ENCODE results near the gene CPXM2.

CPXM2 gene

GRCh38 chr10:123759041-123759440 is 132.6 kb downstream of the CPXM2 start:
- ChIA-PET CTCF (no interaction called here), POLR2A (no interaction called here)
- TF ChIP-seq SUZ12 (IDR thresholded peaks at IDR 0.05) (no peak), ZNF384 (IDR thresholded peaks at IDR 0.05) (no peak), NFRKB (IDR thresholded peaks at IDR 0.05) (no peak), HDGF (IDR thresholded peaks at IDR 0.05; ENCODE audit: borderline replicate concordance) (no peak), CTBP1 (IDR thresholded peaks at IDR 0.05; ENCODE audit: borderline replicate concordance) (no peak), L3MBTL2 (conservative IDR thresholded peaks at IDR 0.05) (no peak)
- DNase-seq (ENCODE audit: extremely low spot score): no peak

- POLR2A ChIA-PET: no interaction called here
- DNase-seq (ENCODE audit: extremely low spot score): no peak
- TF ChIP-seq SP1 (IDR thresholded peaks at IDR 0.05): no peak
- TF ChIP-seq, protein P1, sequence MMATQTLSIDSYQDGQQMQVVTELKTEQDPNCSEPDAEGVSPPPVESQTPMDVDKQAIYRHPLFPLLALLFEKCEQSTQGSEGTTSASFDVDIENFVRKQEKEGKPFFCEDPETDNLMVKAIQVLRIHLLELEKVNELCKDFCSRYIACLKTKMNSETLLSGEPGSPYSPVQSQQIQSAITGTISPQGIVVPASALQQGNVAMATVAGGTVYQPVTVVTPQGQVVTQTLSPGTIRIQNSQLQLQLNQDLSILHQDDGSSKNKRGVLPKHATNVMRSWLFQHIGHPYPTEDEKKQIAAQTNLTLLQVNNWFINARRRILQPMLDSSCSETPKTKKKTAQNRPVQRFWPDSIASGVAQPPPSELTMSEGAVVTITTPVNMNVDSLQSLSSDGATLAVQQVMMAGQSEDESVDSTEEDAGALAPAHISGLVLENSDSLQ (IDR thresholded peaks at IDR 0.05): no peak
- no peak for TF ChIP-seq FOXA1 (IDR thresholded peaks at IDR 0.05)
- TF ChIP-seq TARDBP (IDR thresholded peaks at IDR 0.05): no peak
- TF ChIP-seq ZNF384 (IDR thresholded peaks at IDR 0.05): no peak
- TF ChIP-seq FOXM1 (IDR thresholded peaks at IDR 0.05; ENCODE audit: borderline replicate concordance): no peak
- TF ChIP-seq ELF4 (IDR thresholded peaks at IDR 0.05): no peak
- no peak for TF ChIP-seq CTBP1 (IDR thresholded peaks at IDR 0.05; ENCODE audit: borderline replicate concordance)
- TF ChIP-seq L3MBTL2 (conservative IDR thresholded peaks at IDR 0.05): no peak
- no peak for TF ChIP-seq FOXK2 (IDR thresholded peaks at IDR 0.05)
- no peak for TF ChIP-seq SUZ12 (IDR thresholded peaks at IDR 0.05)
- TF ChIP-seq HDGF (IDR thresholded peaks at IDR 0.05; ENCODE audit: borderline replicate concordance): no peak
- CTCF ChIA-PET: no interaction called here
Observed at GRCh38 chr10:123757853-123758252, 133.8 kb downstream of the CPXM2 start.

DNA sequence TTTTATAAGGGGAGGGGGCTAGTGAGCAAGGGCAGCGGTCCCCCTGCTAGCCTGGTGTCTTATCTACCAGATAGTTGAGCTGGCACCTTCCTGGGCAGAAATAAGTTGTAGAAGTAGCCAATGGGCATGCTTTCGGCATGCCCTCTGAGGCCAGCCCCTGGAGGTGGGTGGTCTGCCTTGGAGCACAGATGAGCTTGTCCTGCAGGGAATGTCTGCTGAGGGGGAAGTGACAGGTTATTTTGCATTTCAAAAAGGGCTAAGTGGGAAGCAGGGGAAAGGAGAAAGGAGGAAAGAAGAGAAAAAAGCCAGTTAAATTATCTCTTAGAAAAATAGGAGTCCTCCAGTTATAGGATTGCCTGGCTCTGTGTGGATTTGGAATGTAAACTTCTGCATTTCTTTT is 136.5 kb downstream of the CPXM2 start:
- ChIA-PET POLR2A (no interaction called here), CTCF (no interaction called here)
- TF ChIP-seq SUZ12 (IDR thresholded peaks at IDR 0.05): no peak
- TF ChIP-seq L3MBTL2 (conservative IDR thresholded peaks at IDR 0.05): no peak
- TF ChIP-seq NFRKB (IDR thresholded peaks at IDR 0.05): no peak
- TF ChIP-seq, protein P1 (IDR thresholded peaks at IDR 0.05): no peak
- no peak for TF ChIP-seq ELF4 (IDR thresholded peaks at IDR 0.05)
- TF ChIP-seq ARNT (IDR thresholded peaks at IDR 0.05): no peak
- TF ChIP-seq TARDBP (IDR thresholded peaks at IDR 0.05): no peak
- no peak for TF ChIP-seq SP1 (IDR thresholded peaks at IDR 0.05)
- no peak for TF ChIP-seq BHLHE40 (IDR thresholded peaks at IDR 0.05; ENCODE audit: borderline replicate concordance)
- no peak for TF ChIP-seq FOXA1 (IDR thresholded peaks at IDR 0.05)
- no peak for DNase-seq (ENCODE audit: extremely low spot score)

DNA sequence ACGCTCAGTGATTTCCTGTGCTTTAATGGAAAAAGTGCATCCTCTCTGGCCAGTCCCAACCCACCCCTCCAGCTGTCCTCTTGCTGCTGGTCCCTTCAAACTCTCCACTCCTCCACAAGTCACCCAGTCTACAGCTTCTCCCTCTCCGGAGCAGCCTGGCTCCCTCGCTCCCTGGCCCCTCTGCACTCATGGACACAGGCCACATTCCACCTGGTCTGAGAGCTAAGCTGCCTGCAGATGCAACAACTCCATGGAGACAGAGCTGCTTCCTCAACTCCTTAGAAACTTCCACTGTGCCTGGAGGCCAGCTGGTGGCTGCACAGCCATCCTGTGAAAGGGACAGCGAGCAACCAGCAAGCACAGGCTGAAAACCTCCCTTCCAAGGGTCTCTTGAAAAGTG is 137.5 kb downstream of the CPXM2 start:
- POLR2A ChIA-PET: no interaction called here
- TF ChIP-seq L3MBTL2 (conservative IDR thresholded peaks at IDR 0.05): no peak
- TF ChIP-seq NFRKB (IDR thresholded peaks at IDR 0.05): no peak
- TF ChIP-seq FOXK2 (IDR thresholded peaks at IDR 0.05): no peak
- no peak for TF ChIP-seq BHLHE40 (IDR thresholded peaks at IDR 0.05; ENCODE audit: borderline replicate concordance)
- no peak for TF ChIP-seq LEF1 (IDR thresholded peaks at IDR 0.05; ENCODE audit: borderline replicate concordance)
- no peak for TF ChIP-seq ARNT (IDR thresholded peaks at IDR 0.05)
- TF ChIP-seq, protein P1 (IDR thresholded peaks at IDR 0.05): no peak
- no peak for TF ChIP-seq CTBP1 (IDR thresholded peaks at IDR 0.05; ENCODE audit: borderline replicate concordance)
- TF ChIP-seq HDGF (IDR thresholded peaks at IDR 0.05; ENCODE audit: borderline replicate concordance): no peak
- no peak for TF ChIP-seq ZNF384 (IDR thresholded peaks at IDR 0.05)
- TF ChIP-seq SUZ12 (IDR thresholded peaks at IDR 0.05): no peak
- no peak for TF ChIP-seq FOXM1 (IDR thresholded peaks at IDR 0.05; ENCODE audit: borderline replicate concordance)
- no peak for TF ChIP-seq SP1 (IDR thresholded peaks at IDR 0.05)
- no peak for TF ChIP-seq ELF4 (IDR thresholded peaks at IDR 0.05)
- TF ChIP-seq FOXA1 (IDR thresholded peaks at IDR 0.05): no peak
- no peak for TF ChIP-seq TARDBP (IDR thresholded peaks at IDR 0.05)
- CTCF ChIA-PET: no interaction called here
- no peak for DNase-seq (ENCODE audit: extremely low spot score)

- TF ChIP-seq ZNF384 (IDR thresholded peaks at IDR 0.05): no peak
- TF ChIP-seq, protein P1 (IDR thresholded peaks at IDR 0.05): no peak
- no peak for TF ChIP-seq TARDBP (IDR thresholded peaks at IDR 0.05)
- TF ChIP-seq SUZ12 (IDR thresholded peaks at IDR 0.05): no peak
- no peak for TF ChIP-seq LEF1 (IDR thresholded peaks at IDR 0.05; ENCODE audit: borderline replicate concordance)
- TF ChIP-seq BHLHE40 (IDR thresholded peaks at IDR 0.05; ENCODE audit: borderline replicate concordance): no peak
- no peak for TF ChIP-seq NFRKB (IDR thresholded peaks at IDR 0.05)
- TF ChIP-seq L3MBTL2 (conservative IDR thresholded peaks at IDR 0.05): no peak
- no peak for TF ChIP-seq FOXK2 (IDR thresholded peaks at IDR 0.05)
- no peak for TF ChIP-seq CTBP1 (IDR thresholded peaks at IDR 0.05; ENCODE audit: borderline replicate concordance)
- no peak for TF ChIP-seq FOXA1 (IDR thresholded peaks at IDR 0.05)
- no peak for TF ChIP-seq ELF4 (IDR thresholded peaks at IDR 0.05)
- TF ChIP-seq SP1 (IDR thresholded peaks at IDR 0.05): no peak
- no peak for TF ChIP-seq ARNT (IDR thresholded peaks at IDR 0.05)
- TF ChIP-seq HDGF (IDR thresholded peaks at IDR 0.05; ENCODE audit: borderline replicate concordance): no peak
- TF ChIP-seq FOXM1 (IDR thresholded peaks at IDR 0.05; ENCODE audit: borderline replicate concordance): no peak
- CTCF ChIA-PET: interaction anchor here (0.9 kb wide), 1 partner anchor 45 kb away, joined by 3 read pairs; no protein-coding TSS in a partner anchor
- POLR2A ChIA-PET: interaction anchor here (0.7 kb wide), 1 partner anchor 12 kb away, joined by 3 read pairs; no protein-coding TSS in a partner anchor
- no peak for DNase-seq (ENCODE audit: extremely low spot score)
Observed at GRCh38 chr10:123751342-123752134, 140.1 kb downstream of the CPXM2 start.
